Measurements from ENCODE around the gene SYNGAP1.

- no peak for TF ChIP-seq CTCF (conservative IDR thresholded peaks at IDR 0.05; ENCODE audit: low read depth, low read length)
- TF ChIP-seq EZH2 (IDR thresholded peaks at IDR 0.05; ENCODE audit: borderline replicate concordance, low read depth, low read length, poor library complexity, severe bottlenecking) = no peak
Measured at GRCh38 chr6:33380272-33380981, 39.4 kb upstream of the SYNGAP1 start.

Data from A673 (cell line).